Measurements from ENCODE around the gene GEMIN7. TPM values are rescaled to one million over a fixed set of nuclear protein-coding genes. Genes with fewer than 3 reads are reported as not detected.

Gene GEMIN7
- total and polyA plus RNA-seq, 10 donors = 19.6 to 51.1 (median 27.4) TPM

DNA sequence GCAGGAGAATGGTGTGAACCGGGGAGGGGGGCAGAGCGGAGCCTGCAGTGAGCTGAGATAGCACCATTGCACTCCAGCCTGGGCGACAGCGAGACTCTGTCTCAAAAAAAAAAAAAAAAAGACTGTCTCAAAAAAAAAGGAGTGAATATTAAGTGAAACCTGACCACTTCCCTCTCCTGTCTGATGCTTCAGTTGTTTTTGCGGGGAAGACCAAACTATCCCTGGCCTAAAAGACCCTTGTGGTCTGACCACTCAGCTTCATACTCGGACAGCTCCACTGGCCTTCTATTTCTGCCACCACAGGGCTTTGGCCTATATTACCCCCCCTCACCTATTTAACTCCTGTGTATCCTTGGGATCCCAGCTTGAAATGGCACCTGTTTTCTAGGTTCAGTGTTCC, 37.9 kb upstream of the GEMIN7 start:
- Histone ChIP-seq H3K4me1 (peaks cover 28 to 76% (median 67%) of the 10 kb centered on the region in 6 donors), H3K9me3 (no peaks in the 10 kb centered on the region), H3K27ac (peak overlapping the region in 6 of 8 donors; percentile 26 to 99 (median 96)), H3K4me3 (peak overlapping the region in 1 of 8 donors; percentile 81), H3K36me3 (peaks cover 0 to 82% (median 71%) of the 10 kb centered on the region in 6 donors), H3K27me3 (replicated peaks in 1 of 7) (no peaks in the 10 kb centered on the region)
- intact Hi-C loops (cut with DNase I; ENCODE audit: low total_unique reads) = loop anchor here (10.0 kb wide), 1 partner anchor 146 kb away; the partner anchor contains the start of gene TOMM40
- WGBS, 5 donors = 56 to 79% (median 72%) methylated on average over 6 of the region's 6 CpGs
- DNase-seq = no peak
- TF ChIP-seq POLR2A (IDR thresholded peaks at IDR 0.05) (no peak), POLR2AphosphoS5 (IDR thresholded peaks at IDR 0.05) (no peak)
- TF ChIP-seq, protein P1, sequence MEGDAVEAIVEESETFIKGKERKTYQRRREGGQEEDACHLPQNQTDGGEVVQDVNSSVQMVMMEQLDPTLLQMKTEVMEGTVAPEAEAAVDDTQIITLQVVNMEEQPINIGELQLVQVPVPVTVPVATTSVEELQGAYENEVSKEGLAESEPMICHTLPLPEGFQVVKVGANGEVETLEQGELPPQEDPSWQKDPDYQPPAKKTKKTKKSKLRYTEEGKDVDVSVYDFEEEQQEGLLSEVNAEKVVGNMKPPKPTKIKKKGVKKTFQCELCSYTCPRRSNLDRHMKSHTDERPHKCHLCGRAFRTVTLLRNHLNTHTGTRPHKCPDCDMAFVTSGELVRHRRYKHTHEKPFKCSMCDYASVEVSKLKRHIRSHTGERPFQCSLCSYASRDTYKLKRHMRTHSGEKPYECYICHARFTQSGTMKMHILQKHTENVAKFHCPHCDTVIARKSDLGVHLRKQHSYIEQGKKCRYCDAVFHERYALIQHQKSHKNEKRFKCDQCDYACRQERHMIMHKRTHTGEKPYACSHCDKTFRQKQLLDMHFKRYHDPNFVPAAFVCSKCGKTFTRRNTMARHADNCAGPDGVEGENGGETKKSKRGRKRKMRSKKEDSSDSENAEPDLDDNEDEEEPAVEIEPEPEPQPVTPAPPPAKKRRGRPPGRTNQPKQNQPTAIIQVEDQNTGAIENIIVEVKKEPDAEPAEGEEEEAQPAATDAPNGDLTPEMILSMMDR (IDR thresholded peaks at IDR 0.05 in 8 of 11, conservative IDR thresholded peaks at IDR 0.05 in 3 of 11) = no peak

DNA sequence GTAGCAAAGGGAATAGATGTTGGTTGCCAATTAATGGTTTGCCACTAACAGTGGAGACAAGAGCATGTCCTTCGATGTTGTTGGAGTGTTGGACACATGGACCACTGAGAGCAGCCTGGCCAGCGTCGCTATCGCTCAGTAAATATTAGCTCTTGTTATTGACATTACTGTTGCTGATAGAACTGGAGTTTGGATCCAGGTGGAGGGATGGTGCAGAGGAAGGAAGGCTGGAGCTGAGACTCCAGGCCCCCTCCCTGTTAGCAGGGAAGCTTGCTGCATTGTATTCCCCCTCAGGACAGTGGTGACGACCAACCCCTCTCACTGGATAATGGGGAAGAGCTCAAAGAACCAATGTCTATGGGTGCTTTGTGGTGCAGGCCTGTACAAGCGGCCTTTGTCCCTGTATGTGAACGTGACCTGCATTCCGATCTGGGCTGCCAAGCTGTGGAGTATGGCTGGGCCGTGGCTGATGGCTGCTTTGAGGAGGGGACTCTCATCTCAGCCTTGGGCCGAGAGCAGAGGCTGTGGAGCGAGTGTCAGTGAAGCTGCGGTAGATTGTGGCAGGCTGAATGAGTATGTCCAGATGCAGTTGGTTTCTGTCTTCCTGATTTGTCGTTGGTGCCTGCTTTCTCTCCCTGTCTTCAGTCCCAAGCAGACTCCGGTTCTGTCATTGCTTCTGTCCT, 33.2 kb upstream of the GEMIN7 start:
- no peak for DNase-seq
- Histone ChIP-seq H3K27me3 (replicated peaks in 1 of 7) (no peaks in the 10 kb centered on the region), H3K36me3 (peaks cover 0 to 90% (median 55%) of the 10 kb centered on the region in 6 donors), H3K4me3 (no peak overlapping the region), H3K27ac (peak overlapping the region in 6 of 8 donors; percentile 49 to 86 (median 82)), H3K9me3 (no peaks in the 10 kb centered on the region), H3K4me1 (peaks cover 27 to 96% (median 83%) of the 10 kb centered on the region in 6 donors)
- whole genome bisulfite sequencing, 5 donors = 83 to 91% (median 85%) methylated on average over 14 of the region's 14 CpGs
- intact Hi-C loops (cut with DNase I; ENCODE audit: low total_unique reads) = loop anchor here (10.0 kb wide), 1 partner anchor 151 kb away; the partner anchor contains the start of gene TOMM40
- peak in 2 of 3 donors; percentile 7 to 20 for TF ChIP-seq POLR2AphosphoS5 (IDR thresholded peaks at IDR 0.05)
- TF ChIP-seq, protein P1 (IDR thresholded peaks at IDR 0.05 in 8 of 11, conservative IDR thresholded peaks at IDR 0.05 in 3 of 11) = no peak
- no peak for TF ChIP-seq POLR2A (IDR thresholded peaks at IDR 0.05)

DNA sequence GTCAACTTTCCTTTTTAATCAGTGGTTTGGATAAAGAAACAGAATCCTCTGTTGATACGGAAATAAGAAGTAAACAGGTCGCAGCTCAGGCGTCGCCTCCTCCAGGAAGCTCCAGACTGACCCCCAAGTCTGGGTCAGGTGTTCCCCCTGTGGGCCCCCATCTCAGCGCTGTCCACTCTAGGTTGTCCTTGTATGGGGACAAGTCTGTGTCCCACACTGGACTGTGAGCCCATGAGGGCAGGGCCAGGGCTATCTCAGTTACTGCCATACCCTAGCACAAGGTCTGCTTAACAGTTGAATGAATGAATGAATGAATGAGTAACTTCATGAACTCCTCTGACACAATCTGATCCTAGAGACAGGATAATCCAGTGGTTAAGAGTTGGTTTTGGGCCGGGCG, 32.7 kb upstream of the GEMIN7 start:
- H3K27ac ChIP-seq = peak overlapping the region; percentile 19 to 86 (median 66)
- H3K36me3 ChIP-seq = peaks cover 0 to 90% (median 51%) of the 10 kb centered on the region in 6 donors
- intact Hi-C loops (cut with DNase I; ENCODE audit: low total_unique reads) = loop anchor here (10.0 kb wide), 1 partner anchor 152 kb away; the partner anchor contains the start of gene TOMM40
- no peaks in the 10 kb centered on the region for H3K27me3 ChIP-seq (replicated peaks in 1 of 7)
- DNase-seq = no peak
- H3K9me3 ChIP-seq = no peaks in the 10 kb centered on the region
- TF ChIP-seq POLR2A (IDR thresholded peaks at IDR 0.05) = no peak
- peak in 1 of 3 donors; percentile 3 for TF ChIP-seq POLR2AphosphoS5 (IDR thresholded peaks at IDR 0.05)
- H3K4me3 ChIP-seq = no peak overlapping the region
- H3K4me1 ChIP-seq = peaks cover 23 to 96% (median 83%) of the 10 kb centered on the region in 6 donors
- 80 to 89% (median 86%) methylated on average over 7 of the region's 7 CpGs for WGBS, 5 donors

DNA sequence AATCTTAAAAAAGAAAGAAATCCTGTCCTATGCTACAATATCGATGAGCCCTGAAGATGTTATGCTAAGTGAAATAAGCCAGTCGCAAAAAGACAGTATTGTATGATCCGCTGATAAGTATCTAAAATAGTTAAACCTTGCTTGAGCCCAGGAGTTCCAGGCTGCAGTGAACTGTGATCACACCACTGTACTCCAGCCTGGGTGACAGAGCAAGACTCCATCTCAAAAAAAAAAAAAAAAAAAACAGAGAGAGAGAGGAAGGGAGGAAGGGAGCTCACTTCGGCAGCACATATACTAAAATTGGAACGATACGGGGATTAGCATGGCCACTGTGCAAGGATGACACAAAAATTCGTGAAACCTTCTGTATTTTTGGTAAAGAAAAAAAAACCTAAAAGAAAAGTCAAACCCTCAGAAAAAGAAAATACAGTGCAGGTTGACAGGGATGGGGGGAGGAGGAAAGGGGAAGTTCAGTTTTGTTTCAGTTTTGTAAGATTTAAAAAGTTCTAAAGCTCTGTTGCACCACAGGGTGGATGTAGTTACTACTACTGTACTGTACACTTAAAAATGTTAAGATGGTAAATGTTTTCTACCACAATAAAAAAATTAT, 31.8 kb upstream of the GEMIN7 start:
- peaks cover 0 to 90% (median 44%) of the 10 kb centered on the region in 6 donors for H3K36me3 ChIP-seq
- TF ChIP-seq, protein P1 (IDR thresholded peaks at IDR 0.05 in 8 of 11, conservative IDR thresholded peaks at IDR 0.05 in 3 of 11) = peak in 1 of 11 experiments; percentile 28
- TF ChIP-seq POLR2A (IDR thresholded peaks at IDR 0.05) = no peak
- DNase-seq = no peak
- no peaks in the 10 kb centered on the region for H3K9me3 ChIP-seq
- intact Hi-C loops (cut with DNase I; ENCODE audit: low total_unique reads) = loop anchor here (10.0 kb wide), 1 partner anchor 152 kb away; the partner anchor contains the start of gene TOMM40
- WGBS, 5 donors = 38 to 51% (median 49%) methylated on average over 7 of the region's 7 CpGs
- H3K4me3 ChIP-seq = peak overlapping the region in 3 of 8 donors; percentile 16 to 45 (median 20)
- H3K27ac ChIP-seq = peak overlapping the region in 7 of 8 donors; percentile 49 to 86 (median 80)
- peaks cover 16 to 96% (median 83%) of the 10 kb centered on the region in 6 donors for H3K4me1 ChIP-seq
- no peaks in the 10 kb centered on the region for H3K27me3 ChIP-seq (replicated peaks in 1 of 7)

All from spleen (tissue), 11 donors.